Measurements from ENCODE around the gene PCDHA1.

Gene PCDHA1

DNA sequence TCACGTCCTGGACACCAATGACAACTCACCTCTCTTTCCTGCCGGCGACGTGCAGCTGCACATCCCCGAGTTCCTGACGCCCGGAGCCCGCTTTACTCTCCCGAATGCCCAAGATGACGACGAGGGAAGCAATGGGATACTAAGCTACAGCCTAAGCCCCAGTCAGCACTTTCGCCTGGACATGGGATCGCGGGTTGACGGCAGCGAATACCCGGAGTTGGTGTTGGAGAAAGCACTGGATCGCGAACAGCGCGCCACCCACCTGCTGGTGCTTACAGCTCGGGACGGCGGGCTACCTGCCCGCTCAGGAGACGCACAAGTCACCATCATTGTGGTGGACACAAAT, 141.3 kb downstream of the PCDHA1 start:
- Histone ChIP-seq H3K4me3 (ENCODE audit: low read length) (no peak overlapping the region), H2AFZ (ENCODE audit: low read depth, low read length) (no peak overlapping the region), H4K20me1 (ENCODE audit: insufficient read depth, low read length) (no peaks in the 10 kb centered on the region), H3K36me3 (replicated peaks; ENCODE audit: low read depth, low read length) (no peaks in the 10 kb centered on the region), H3K4me1 (ENCODE audit: low read length) (no peaks in the 10 kb centered on the region), H3K9me3 (ENCODE audit: insufficient read depth, low read length) (no peaks in the 10 kb centered on the region), H3K27ac (ENCODE audit: low read length) (no peak overlapping the region), H3K4me2 (ENCODE audit: low read length) (no peak overlapping the region), H3K27me3 (ENCODE audit: low read depth, low read length) (no peaks in the 10 kb centered on the region), H3K9ac (ENCODE audit: low read length) (no peak overlapping the region), H3K79me2 (ENCODE audit: low read length) (no peaks in the 10 kb centered on the region)
- TF ChIP-seq EZH2phosphoT487 (IDR thresholded peaks at IDR 0.05; ENCODE audit: low read depth): no peak
- TF ChIP-seq, protein P1, sequence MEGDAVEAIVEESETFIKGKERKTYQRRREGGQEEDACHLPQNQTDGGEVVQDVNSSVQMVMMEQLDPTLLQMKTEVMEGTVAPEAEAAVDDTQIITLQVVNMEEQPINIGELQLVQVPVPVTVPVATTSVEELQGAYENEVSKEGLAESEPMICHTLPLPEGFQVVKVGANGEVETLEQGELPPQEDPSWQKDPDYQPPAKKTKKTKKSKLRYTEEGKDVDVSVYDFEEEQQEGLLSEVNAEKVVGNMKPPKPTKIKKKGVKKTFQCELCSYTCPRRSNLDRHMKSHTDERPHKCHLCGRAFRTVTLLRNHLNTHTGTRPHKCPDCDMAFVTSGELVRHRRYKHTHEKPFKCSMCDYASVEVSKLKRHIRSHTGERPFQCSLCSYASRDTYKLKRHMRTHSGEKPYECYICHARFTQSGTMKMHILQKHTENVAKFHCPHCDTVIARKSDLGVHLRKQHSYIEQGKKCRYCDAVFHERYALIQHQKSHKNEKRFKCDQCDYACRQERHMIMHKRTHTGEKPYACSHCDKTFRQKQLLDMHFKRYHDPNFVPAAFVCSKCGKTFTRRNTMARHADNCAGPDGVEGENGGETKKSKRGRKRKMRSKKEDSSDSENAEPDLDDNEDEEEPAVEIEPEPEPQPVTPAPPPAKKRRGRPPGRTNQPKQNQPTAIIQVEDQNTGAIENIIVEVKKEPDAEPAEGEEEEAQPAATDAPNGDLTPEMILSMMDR (IDR thresholded peaks at IDR 0.05; ENCODE audit: low read depth, low read length): no peak

DNA sequence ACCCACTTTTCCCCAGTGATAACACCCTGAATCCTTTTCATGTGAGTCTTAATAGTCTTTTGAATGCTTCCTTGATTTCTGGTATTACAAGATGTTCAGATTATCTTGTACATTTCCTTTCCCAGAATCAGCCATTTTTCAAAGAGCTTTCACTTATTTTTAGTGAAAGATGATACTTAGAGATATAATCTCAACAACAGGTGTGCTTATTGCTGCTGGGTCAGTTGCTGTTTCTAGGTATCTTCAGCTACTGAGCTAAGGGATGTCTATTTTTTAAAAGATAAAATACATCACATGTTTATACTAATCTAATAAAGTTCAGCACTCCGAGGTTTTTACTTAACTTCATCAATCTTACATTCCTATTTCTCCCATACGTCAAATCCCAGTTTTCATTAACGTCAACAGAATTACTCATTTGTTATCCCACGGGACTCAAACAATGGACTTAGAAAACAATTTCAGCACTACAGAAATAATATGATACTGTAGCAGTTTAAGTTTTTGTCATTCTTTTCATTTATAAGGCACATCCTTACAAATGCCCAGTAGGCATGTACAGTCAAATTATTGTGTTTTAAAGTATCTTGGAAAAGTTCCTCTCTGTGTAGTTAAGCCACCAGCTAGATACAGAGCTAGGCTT, 149.1 kb downstream of the PCDHA1 start:
- Histone ChIP-seq H2AFZ (ENCODE audit: low read depth, low read length) (no peak overlapping the region), H3K9ac (ENCODE audit: low read length) (no peak overlapping the region), H3K4me3 (ENCODE audit: low read length) (no peak overlapping the region), H3K79me2 (ENCODE audit: low read length) (no peaks in the 10 kb centered on the region), H3K4me2 (ENCODE audit: low read length) (no peak overlapping the region), H3K36me3 (replicated peaks; ENCODE audit: low read depth, low read length) (no peaks in the 10 kb centered on the region), H3K4me1 (ENCODE audit: low read length) (no peaks in the 10 kb centered on the region), H3K9me3 (ENCODE audit: insufficient read depth, low read length) (no peaks in the 10 kb centered on the region), H4K20me1 (ENCODE audit: insufficient read depth, low read length) (no peaks in the 10 kb centered on the region), H3K27ac (ENCODE audit: low read length) (no peak overlapping the region), H3K27me3 (ENCODE audit: low read depth, low read length) (no peaks in the 10 kb centered on the region)
- TF ChIP-seq, protein P1 (IDR thresholded peaks at IDR 0.05; ENCODE audit: low read depth, low read length): no peak
- no peak for TF ChIP-seq EZH2phosphoT487 (IDR thresholded peaks at IDR 0.05; ENCODE audit: low read depth)

DNA sequence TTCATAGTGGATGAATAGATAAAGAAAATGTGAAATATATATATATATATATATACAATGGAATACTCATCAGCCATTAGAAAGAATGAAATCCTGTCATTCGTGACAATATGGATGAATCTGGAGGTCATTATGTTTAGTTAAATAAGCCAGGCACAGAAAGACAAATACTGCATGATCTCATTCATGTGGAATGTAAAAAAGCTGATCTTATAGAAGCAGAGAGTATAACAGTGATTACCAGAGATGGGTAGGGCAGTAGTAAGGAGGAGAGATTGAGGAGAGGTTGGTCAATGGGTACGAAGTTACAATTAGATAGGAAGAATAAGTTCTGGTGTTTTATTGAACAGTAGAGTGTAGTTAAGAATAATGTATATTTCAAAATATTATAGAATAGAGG, 160.6 kb downstream of the PCDHA1 start:
- H3K9me3 ChIP-seq (ENCODE audit: insufficient read depth, low read length): no peaks in the 10 kb centered on the region
- no peak overlapping the region for H3K4me3 ChIP-seq (ENCODE audit: low read length)
- TF ChIP-seq EZH2phosphoT487 (IDR thresholded peaks at IDR 0.05; ENCODE audit: low read depth): no peak
- TF ChIP-seq, protein P1 (IDR thresholded peaks at IDR 0.05; ENCODE audit: low read depth, low read length): no peak
- no peaks in the 10 kb centered on the region for H3K27me3 ChIP-seq (ENCODE audit: low read depth, low read length)
- no peak overlapping the region for H3K9ac ChIP-seq (ENCODE audit: low read length)
- H3K4me2 ChIP-seq (ENCODE audit: low read length): no peak overlapping the region
- H2AFZ ChIP-seq (ENCODE audit: low read depth, low read length): no peak overlapping the region
- H4K20me1 ChIP-seq (ENCODE audit: insufficient read depth, low read length): no peaks in the 10 kb centered on the region
- no peak overlapping the region for H3K27ac ChIP-seq (ENCODE audit: low read length)
- no peaks in the 10 kb centered on the region for H3K4me1 ChIP-seq (ENCODE audit: low read length)
- no peaks in the 10 kb centered on the region for H3K36me3 ChIP-seq (replicated peaks; ENCODE audit: low read depth, low read length)
- H3K79me2 ChIP-seq (ENCODE audit: low read length): no peaks in the 10 kb centered on the region

DNA sequence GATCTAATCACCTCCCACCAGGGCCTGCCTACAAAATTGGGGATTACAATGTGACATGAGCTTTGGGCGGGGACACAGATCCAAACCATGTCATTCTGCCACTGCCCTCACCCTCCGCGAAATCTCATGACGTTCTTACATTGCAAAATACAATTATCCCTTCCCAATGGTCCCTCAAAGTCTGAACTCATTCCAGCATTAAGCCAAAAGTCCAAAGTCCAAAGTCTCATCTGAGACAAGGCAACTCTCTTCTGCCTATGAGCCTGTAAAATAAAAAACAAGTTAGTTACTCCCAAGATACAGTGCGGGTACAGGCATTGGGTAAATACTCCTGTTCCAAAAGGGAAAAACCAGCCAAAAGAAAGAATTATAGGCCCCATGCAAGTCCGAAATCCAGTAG, 165.7 kb downstream of the PCDHA1 start:
- TF ChIP-seq, protein P1 (IDR thresholded peaks at IDR 0.05; ENCODE audit: low read depth, low read length): no peak
- no peak for TF ChIP-seq EZH2phosphoT487 (IDR thresholded peaks at IDR 0.05; ENCODE audit: low read depth)
- Histone ChIP-seq H4K20me1 (ENCODE audit: insufficient read depth, low read length) (no peaks in the 10 kb centered on the region), H3K27me3 (ENCODE audit: low read depth, low read length) (no peaks in the 10 kb centered on the region), H2AFZ (ENCODE audit: low read depth, low read length) (no peak overlapping the region), H3K4me3 (ENCODE audit: low read length) (no peak overlapping the region), H3K9ac (ENCODE audit: low read length) (no peak overlapping the region), H3K9me3 (ENCODE audit: insufficient read depth, low read length) (no peaks in the 10 kb centered on the region), H3K4me1 (ENCODE audit: low read length) (no peaks in the 10 kb centered on the region), H3K27ac (ENCODE audit: low read length) (no peak overlapping the region), H3K79me2 (ENCODE audit: low read length) (no peaks in the 10 kb centered on the region), H3K4me2 (ENCODE audit: low read length) (no peak overlapping the region), H3K36me3 (replicated peaks; ENCODE audit: low read depth, low read length) (no peaks in the 10 kb centered on the region)

Measured in OCI-LY3 (cell line).